ENCODE results near the gene C6orf89.
"Not testable (repeated sequence)": the region's sequence is repeated elsewhere in the genome, so short reads cannot be mapped to it uniquely, and the experiment has no call there.

The C6orf89 gene

GRCh38 chr6:36888654-36889481 lies 3.1 kb downstream of the C6orf89 start:
- DNase-seq, result peak; percentile 25

GRCh38 chr6:36890112-36890663 lies 4.4 kb downstream of the C6orf89 start:
- no peak for DNase-seq

GRCh38 chr6:36891153-36891552 lies 5.4 kb downstream of the C6orf89 start:
- DNase-seq, result not testable (repeated sequence)

- no peak for DNase-seq
Observed at GRCh38 chr6:36893976-36894932, 8.5 kb downstream of the C6orf89 start.

GRCh38 chr6:36897609-36898008 lies 11.9 kb downstream of the C6orf89 start:
- no peak for DNase-seq

- DNase-seq, result no peak
Observed at GRCh38 chr6:36904114-36904513, 18.4 kb downstream of the C6orf89 start.

- no peak for DNase-seq
Observed at GRCh38 chr6:36904851-36905393, 19.2 kb downstream of the C6orf89 start.

GRCh38 chr6:36906539-36907325 lies 21.0 kb downstream of the C6orf89 start:
- peak; percentile 91 for DNase-seq

- peak; percentile 28 for DNase-seq
Observed at GRCh38 chr6:36907781-36908180, 22.0 kb downstream of the C6orf89 start.

GRCh38 chr6:36908747-36909146 lies 23.0 kb downstream of the C6orf89 start:
- DNase-seq, result no peak

- DNase-seq, result no peak
Observed at GRCh38 chr6:36912030-36912454, 26.3 kb downstream of the C6orf89 start.

GRCh38 chr6:36912586-36912985 lies 26.8 kb downstream of the C6orf89 start:
- DNase-seq, result peak; percentile 6

- DNase-seq, result no peak
Observed at GRCh38 chr6:36913082-36913481, 27.3 kb downstream of the C6orf89 start.

GRCh38 chr6:36914227-36914794 lies 28.6 kb downstream of the C6orf89 start:
- no peak for DNase-seq

- no peak for DNase-seq
Observed at GRCh38 chr6:36915599-36915998, 29.8 kb downstream of the C6orf89 start.

GRCh38 chr6:36916126-36916525 lies 30.4 kb downstream of the C6orf89 start:
- DNase-seq, result no peak

- no peak for DNase-seq
Observed at GRCh38 chr6:36917541-36918193, 31.9 kb downstream of the C6orf89 start.

- no peak for DNase-seq
Observed at GRCh38 chr6:36920049-36920448, 34.3 kb downstream of the C6orf89 start.

GRCh38 chr6:36920546-36920945 lies 34.8 kb downstream of the C6orf89 start:
- no peak for DNase-seq

- DNase-seq, result no peak
Observed at GRCh38 chr6:36924131-36924530, 38.4 kb downstream of the C6orf89 start.

- DNase-seq, result no peak
Observed at GRCh38 chr6:36924778-36925374, 39.1 kb downstream of the C6orf89 start.

All from NCI-H1105 treated with DMSO at 0.1 percent for 48 hours (cell line).